GM23338 (cell line): ENCODE data around the gene BLOC1S3. TPM values are rescaled to one million over a fixed set of nuclear protein-coding genes. Genes with fewer than 3 reads are reported as not detected.

Source experiments
- ATAC-seq: fragments of 200-7000 bp; cut with Tn5 transposase; 3 replicates; pipeline ENCODE4 v1.9.1; 2020
- DNase-seq: peaks from one replicate; pipeline ENCODE4 v3.0.0-alpha.2; 2015; ENCODE audit warnings: low spot score
- H2AFZ ChIP-seq: fragments of 200-600 bp; sonication (generic); 2 replicates; pipeline ENCODE4 v1.8.0; 2016; ENCODE audit warnings: antibody characterized with exemption, mild to moderate bottlenecking, moderate library complexity
- H3F3A ChIP-seq: fragments of 200-600 bp; sonication (generic); replicated peaks from 2 replicates; pipeline ENCODE4 v1.8.0; 2017; ENCODE audit warnings: antibody characterized with exemption, mixed run types, low read depth
- H3K27ac ChIP-seq: fragments of 200-600 bp; sonication (generic); 2 replicates; pipeline ENCODE4 v1.6.1; 2016; ENCODE audit warnings: low read depth
- H3K27me3 ChIP-seq: fragments of 200-600 bp; sonication (generic); 2 replicates; pipeline ENCODE4 v1.8.0; 2016; ENCODE audit warnings: mild to moderate bottlenecking, mixed run types, moderate library complexity; ENCODE audit not compliant: insufficient read depth
- H3K36me3 ChIP-seq: fragments of 200-600 bp; sonication (generic); 2 replicates; pipeline ENCODE4 v1.8.0; 2016; ENCODE audit warnings: mild to moderate bottlenecking; ENCODE audit not compliant: insufficient read depth
- H3K4me1 ChIP-seq: fragments of 200-600 bp; sonication (generic); 2 replicates; pipeline ENCODE4 v1.8.0; 2016; ENCODE audit warnings: mild to moderate bottlenecking, moderate library complexity; ENCODE audit not compliant: insufficient read depth
- H3K4me2 ChIP-seq: fragments of 200-600 bp; sonication (generic); 2 replicates; pipeline ENCODE4 v1.7.1; 2017; ENCODE audit warnings: mixed run types
- H3K4me3 ChIP-seq: fragments of 200-600 bp; sonication (generic); 2 replicates; pipeline ENCODE4 v1.6.1; 2016; ENCODE audit warnings: mixed run types
- H3K79me2 ChIP-seq: fragments of 200-600 bp; sonication (generic); replicated peaks from 2 replicates; pipeline ENCODE4 v1.8.0; 2017; ENCODE audit warnings: mild to moderate bottlenecking; ENCODE audit not compliant: insufficient read depth
- H3K9me2 ChIP-seq: fragments of 200-600 bp; sonication (generic); 2 replicates; pipeline ENCODE4 v1.8.0; 2017; ENCODE audit not compliant: insufficient read depth
- H4K20me1 ChIP-seq: fragments of 200-600 bp; sonication (generic); replicated peaks from 2 replicates; pipeline ENCODE4 v1.8.0; 2017; ENCODE audit warnings: mild to moderate bottlenecking; ENCODE audit not compliant: insufficient read depth
- H3K27ac Mint-ChIP-seq: 2 replicates; pipeline ENCODE4 v1.8.0; 2020; ENCODE audit warnings: inconsistent platforms, mild to moderate bottlenecking, moderate library complexity, mixed read lengths
- H3K27me3 Mint-ChIP-seq: 3 replicates; pipeline ENCODE4 v1.8.0; 2022; ENCODE audit warnings: low read depth, mild to moderate bottlenecking, moderate library complexity, mixed read lengths, inconsistent platforms; ENCODE audit not compliant: insufficient read depth, poor library complexity
- H3K36me3 Mint-ChIP-seq: 3 replicates; pipeline ENCODE4 v1.8.0; 2021; ENCODE audit warnings: low read depth, mild to moderate bottlenecking, inconsistent platforms, moderate library complexity, mixed read lengths
- H3K4me1 Mint-ChIP-seq: 3 replicates; pipeline ENCODE4 v1.8.0; 2020; ENCODE audit warnings: mild to moderate bottlenecking, inconsistent platforms, mixed read lengths
- H3K4me3 Mint-ChIP-seq: 3 replicates; pipeline ENCODE4 v1.8.0; 2021; ENCODE audit warnings: moderate library complexity, mild to moderate bottlenecking, inconsistent platforms, mixed read lengths
- H3K9me3 Mint-ChIP-seq: 3 replicates; pipeline ENCODE4 v1.8.0; 2020; ENCODE audit warnings: moderate library complexity, mild to moderate bottlenecking, inconsistent platforms, mixed read lengths
- CREB1 ChIP-seq: fragments of 250-450 bp; sonication (Bioruptor Pico); IDR thresholded peaks from 2 replicates; pipeline ENCODE4 v1.5.0; 2020; ENCODE audit warnings: low read depth, mild to moderate bottlenecking, moderate library complexity
- CTCF ChIP-seq, 2 experiments: fragments of 200-600 bp in 1 of 2; sonication (generic) in 1 of 2; conservative IDR thresholded peaks; 2 replicates each; pipeline versions ENCODE4 v1.5.1 to v1.6.1; 2016 to 2017; ENCODE audit warnings: antibody characterized with exemption in 2 of 2, low read depth in 2 of 2, mild to moderate bottlenecking in 2 of 2, moderate library complexity in 1 of 2
- ETS1 ChIP-seq: IDR thresholded peaks from 2 replicates; pipeline ENCODE4 v1.6.1; 2016; ENCODE audit warnings: antibody characterized with exemption
- EZH2phosphoT487 ChIP-seq: fragments of 200-600 bp; sonication (generic); IDR thresholded peaks from one replicate; pipeline ENCODE4 v1.8.1; 2018; ENCODE audit warnings: antibody characterized with exemption; ENCODE audit not compliant: unreplicated experiment
- NANOG ChIP-seq: IDR thresholded peaks from 2 replicates; pipeline ENCODE4 v1.6.1; 2016; ENCODE audit warnings: antibody characterized with exemption, borderline replicate concordance
- POLR2AphosphoS5 ChIP-seq: IDR thresholded peaks from 2 replicates; pipeline ENCODE4 v1.6.1; 2016; ENCODE audit warnings: antibody characterized with exemption, low read depth
- ZNF114 ChIP-seq: fragments of 250-450 bp; sonication (Bioruptor Pico); IDR thresholded peaks from 2 replicates; pipeline ENCODE4 v1.5.0; 2020; ENCODE audit warnings: mild to moderate bottlenecking, moderate library complexity
- ZNF462 ChIP-seq: fragments of 250-450 bp; sonication (Bioruptor Pico); IDR thresholded peaks from 2 replicates; pipeline ENCODE4 v1.5.0; 2020; ENCODE audit warnings: mild to moderate bottlenecking, moderate library complexity
- polyA plus RNA-seq: library from polyadenylated mRNA; unstranded; fragments of >200 nt; fragmentation: Nextera tagmentation; extraction: Ambion mirVana; gene quantifications from 2 replicates; pipeline ENCODE4 v1.2.1, GENCODE V29; 2016
- total RNA-seq: library from RNA; depleted of rRNA; stranded (reverse); fragments of >200 nt; shearing (Covaris generic); gene quantifications from 2 replicates; pipeline ENCODE4 v1.2.3, GENCODE V29; 2014

BLOC1S3 gene
- total and polyA plus RNA-seq, 2 experiments from 2014 or later: 2.5 to 15.9 TPM

GRCh38 chr19:45189971-45190370 lies 11.4 kb downstream of the BLOC1S3 start (continued):
- TF ChIP-seq ZNF462 (CRISPR knock-in tag) (no peak), CTCF (conservative IDR thresholded peaks at IDR 0.05; ENCODE audit: low read depth in 2 of 2) (no peak), NANOG (no peak), ETS1 (no peak), CREB1 (CRISPR knock-in tag) (no peak), POLR2AphosphoS5 (no peak), EZH2phosphoT487 (no peak)

GRCh38 chr19:45191375-45191774 lies 12.8 kb downstream of the BLOC1S3 start:
- H2AFZ ChIP-seq: no peak overlapping the region; the same call in 1 of the 2 replicates
- H3K79me2 ChIP-seq: no peaks in the 10 kb centered on the region
- H3K27me3 Mint-ChIP-seq: peaks cover 4% of the 10 kb centered on the region
- no peak overlapping the region for H3K4me3 Mint-ChIP-seq
- DNase-seq: no peak
- no peaks in the 10 kb centered on the region for H3K4me1 ChIP-seq
- no peaks in the 10 kb centered on the region for H3K36me3 Mint-ChIP-seq
- H3K27ac ChIP-seq: no peak overlapping the region
- no peaks in the 10 kb centered on the region for H3F3A ChIP-seq
- no peak for ATAC-seq
- H4K20me1 ChIP-seq: 0 out of 2 replicates have a peak, but pooled peaks cover 2% of the 10 kb centered on the region
- H3K4me2 ChIP-seq: no peak overlapping the region
- no peak overlapping the region for H3K27ac Mint-ChIP-seq
- H3K27me3 ChIP-seq: no peaks in the 10 kb centered on the region
- H3K36me3 ChIP-seq: no peaks in the 10 kb centered on the region
- TF ChIP-seq CTCF (conservative IDR thresholded peaks at IDR 0.05; ENCODE audit: low read depth in 2 of 2) (peak; percentile 27 to 57; a peak in 3 of 4 replicates), ZNF114 (CRISPR knock-in tag) (no peak), CREB1 (CRISPR knock-in tag) (no peak)
- H3K4me1 Mint-ChIP-seq: no peaks in the 10 kb centered on the region; the same call in 2 of the 3 replicates
- H3K9me2 ChIP-seq: no peaks in the 10 kb centered on the region
- H3K4me3 ChIP-seq: no peak overlapping the region
- H3K9me3 Mint-ChIP-seq: no peaks in the 10 kb centered on the region
